ENCODE measurements around the gene SLX9. TPM values are rescaled to one million over a fixed set of nuclear protein-coding genes. Genes with fewer than 3 reads are reported as not detected.

SLX9 gene
- polyA plus RNA-seq, 1 donor from 2014 or later, result 15.4 TPM

- no peaks in the 10 kb centered on the region for H4K20me1 ChIP-seq (ENCODE audit: insufficient read depth)
- TF ChIP-seq EP300 (conservative IDR thresholded peaks at IDR 0.05; ENCODE audit: poor library complexity, severe bottlenecking) (no peak), REST (IDR thresholded peaks at IDR 0.05; ENCODE audit: borderline replicate concordance) (no peak), SMC3 (conservative IDR thresholded peaks at IDR 0.05; ENCODE audit: poor library complexity) (no peak)
- no peak overlapping the region for H3K4me2 ChIP-seq (ENCODE audit: low read length)
- H3K9ac ChIP-seq (ENCODE audit: low read length), result no peak overlapping the region
- no peaks in the 10 kb centered on the region for H3K27me3 ChIP-seq (ENCODE audit: insufficient read depth, low read depth, low read length)
- no peak overlapping the region for H3K27ac ChIP-seq (ENCODE audit: low read length)
- H3K9me3 ChIP-seq (ENCODE audit: low read length), result no peaks in the 10 kb centered on the region
- H3K4me3 ChIP-seq (ENCODE audit: low read length), result no peak overlapping the region
- no peak overlapping the region for H2AFZ ChIP-seq (ENCODE audit: low read depth, low read length)
- H3F3A ChIP-seq (ENCODE audit: insufficient read depth, low read length, poor library complexity, severe bottlenecking), result no peaks in the 10 kb centered on the region
- no peaks in the 10 kb centered on the region for H3K9me2 ChIP-seq (ENCODE audit: insufficient read depth, low read length)
- no peaks in the 10 kb centered on the region for H3K79me2 ChIP-seq (replicated peaks; ENCODE audit: insufficient read depth, low read length)
- H3K36me3 ChIP-seq (ENCODE audit: insufficient read depth, low read length), result no peaks in the 10 kb centered on the region
These were observed 46.9 kb downstream of the SLX9 start for GRCh38 chr21:44986471-44987291.

- Histone ChIP-seq H2AFZ (ENCODE audit: low read depth, low read length) (no peak overlapping the region), H3K27ac (ENCODE audit: low read length) (no peak overlapping the region), H3K4me3 (ENCODE audit: low read length) (no peak overlapping the region), H3K9ac (ENCODE audit: low read length) (no peak overlapping the region), H3K9me3 (ENCODE audit: low read length) (no peaks in the 10 kb centered on the region), H3F3A (ENCODE audit: insufficient read depth, low read length, poor library complexity, severe bottlenecking) (no peaks in the 10 kb centered on the region), H3K27me3 (ENCODE audit: insufficient read depth, low read depth, low read length) (no peaks in the 10 kb centered on the region), H3K36me3 (ENCODE audit: insufficient read depth, low read length) (no peaks in the 10 kb centered on the region), H4K20me1 (ENCODE audit: insufficient read depth) (no peaks in the 10 kb centered on the region), H3K9me2 (ENCODE audit: insufficient read depth, low read length) (no peaks in the 10 kb centered on the region), H3K4me2 (ENCODE audit: low read length) (no peak overlapping the region), H3K79me2 (replicated peaks; ENCODE audit: insufficient read depth, low read length) (no peaks in the 10 kb centered on the region)
- TF ChIP-seq EP300 (conservative IDR thresholded peaks at IDR 0.05; ENCODE audit: poor library complexity, severe bottlenecking) (no peak), MXI1 (conservative IDR thresholded peaks at IDR 0.05; ENCODE audit: poor library complexity, severe bottlenecking) (no peak), CTCF (IDR thresholded peaks at IDR 0.05; ENCODE audit: poor library complexity, severe bottlenecking) (no peak), EZH2 (IDR thresholded peaks at IDR 0.05; ENCODE audit: borderline replicate concordance, insufficient read depth, low read length, poor library complexity, severe bottlenecking) (no peak), REST (IDR thresholded peaks at IDR 0.05; ENCODE audit: borderline replicate concordance) (no peak), RAD21 (conservative IDR thresholded peaks at IDR 0.05) (no peak), TAF1 (IDR thresholded peaks at IDR 0.05; ENCODE audit: low read depth) (no peak), POLR2AphosphoS5 (IDR thresholded peaks at IDR 0.05) (no peak), SMC3 (conservative IDR thresholded peaks at IDR 0.05; ENCODE audit: poor library complexity) (no peak)
These were observed 47.6 kb downstream of the SLX9 start for GRCh38 chr21:44987301-44987885.
